ENCODE data around the gene USP35. TPM values are rescaled to one million over a fixed set of nuclear protein-coding genes. Genes with fewer than 3 reads are reported as not detected.

Gene USP35
- total RNA-seq, 1 donor: 21.4 TPM

DNA sequence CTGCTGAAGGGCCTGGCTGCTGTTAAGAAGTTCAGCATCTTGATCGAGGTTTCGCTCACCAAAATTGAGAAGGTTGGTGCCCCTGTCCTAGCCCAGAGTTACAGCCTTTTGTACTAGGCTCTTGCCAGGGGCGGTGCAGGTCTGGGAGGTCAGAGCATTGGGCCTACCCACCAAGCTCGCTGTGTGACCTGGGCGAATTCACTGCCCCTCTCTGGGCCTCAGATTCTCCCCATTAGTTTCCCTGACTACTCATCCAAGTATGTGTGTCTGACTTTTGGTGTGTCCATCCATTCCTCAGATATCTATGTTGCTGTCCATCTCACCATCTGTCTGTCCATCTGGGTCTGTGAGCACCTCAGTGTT, 10.9 kb downstream of the USP35 start:
- Histone ChIP-seq H3K4me1 (ENCODE audit: insufficient read depth, low read length) (no peaks in the 10 kb centered on the region), H3K9me3 (ENCODE audit: low read depth, low read length) (no peaks in the 10 kb centered on the region), H3K36me3 (ENCODE audit: insufficient read depth, low read length) (peaks cover 49% of the 10 kb centered on the region), H3K27ac (ENCODE audit: low read depth, low read length) (no peak overlapping the region), H4K20me1 (ENCODE audit: insufficient read depth, low read length) (peaks cover 37% of the 10 kb centered on the region), H3K79me2 (ENCODE audit: insufficient read depth, low read length) (peaks cover 63% of the 10 kb centered on the region), H2AFZ (ENCODE audit: low read length) (no peak overlapping the region), H3K4me3 (ENCODE audit: insufficient read depth, low read length) (no peak overlapping the region), H3K27me3 (ENCODE audit: insufficient read depth, low read length) (no peaks in the 10 kb centered on the region), H3K4me2 (ENCODE audit: insufficient read depth, low read length) (no peak overlapping the region)
- no peak for TF ChIP-seq CTCF (IDR thresholded peaks at IDR 0.05; ENCODE audit: extremely low read depth, low read depth, low read length)
- DNase-seq (ENCODE audit: insufficient read length, low spot score, missing footprints): peak; percentile 60

DNA sequence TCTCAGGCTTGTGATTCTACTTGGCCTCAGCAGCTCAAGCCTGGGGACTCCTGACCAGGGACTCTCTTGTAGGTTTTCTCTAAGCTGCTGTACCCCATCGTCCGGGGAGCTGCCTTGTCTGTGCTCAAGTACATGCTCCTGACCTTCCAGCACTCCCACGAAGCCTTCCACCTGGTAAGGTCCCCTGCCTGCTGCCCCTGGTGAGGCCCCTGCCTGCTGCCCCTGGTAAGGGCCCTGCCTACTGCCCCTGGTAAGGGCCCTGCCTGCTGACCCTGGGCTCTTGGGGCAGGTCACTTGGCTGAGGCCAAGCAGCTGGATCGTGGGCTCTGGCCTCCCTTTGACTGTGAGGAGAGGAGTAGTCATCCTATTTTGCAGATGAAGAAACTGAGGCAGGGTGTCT, 11.3 kb downstream of the USP35 start:
- H3K4me3 ChIP-seq (ENCODE audit: insufficient read depth, low read length): no peak overlapping the region
- DNase-seq (ENCODE audit: insufficient read length, low spot score, missing footprints): peak; percentile 4
- H3K4me1 ChIP-seq (ENCODE audit: insufficient read depth, low read length): no peaks in the 10 kb centered on the region
- H3K4me2 ChIP-seq (ENCODE audit: insufficient read depth, low read length): no peak overlapping the region
- H3K36me3 ChIP-seq (ENCODE audit: insufficient read depth, low read length): peaks cover 50% of the 10 kb centered on the region
- no peaks in the 10 kb centered on the region for H3K9me3 ChIP-seq (ENCODE audit: low read depth, low read length)
- TF ChIP-seq CTCF (IDR thresholded peaks at IDR 0.05; ENCODE audit: extremely low read depth, low read depth, low read length): no peak
- H4K20me1 ChIP-seq (ENCODE audit: insufficient read depth, low read length): peaks cover 34% of the 10 kb centered on the region
- H3K27ac ChIP-seq (ENCODE audit: low read depth, low read length): no peak overlapping the region
- H3K79me2 ChIP-seq (ENCODE audit: insufficient read depth, low read length): peaks cover 59% of the 10 kb centered on the region
- no peak overlapping the region for H2AFZ ChIP-seq (ENCODE audit: low read length)
- no peaks in the 10 kb centered on the region for H3K27me3 ChIP-seq (ENCODE audit: insufficient read depth, low read length)

DNA sequence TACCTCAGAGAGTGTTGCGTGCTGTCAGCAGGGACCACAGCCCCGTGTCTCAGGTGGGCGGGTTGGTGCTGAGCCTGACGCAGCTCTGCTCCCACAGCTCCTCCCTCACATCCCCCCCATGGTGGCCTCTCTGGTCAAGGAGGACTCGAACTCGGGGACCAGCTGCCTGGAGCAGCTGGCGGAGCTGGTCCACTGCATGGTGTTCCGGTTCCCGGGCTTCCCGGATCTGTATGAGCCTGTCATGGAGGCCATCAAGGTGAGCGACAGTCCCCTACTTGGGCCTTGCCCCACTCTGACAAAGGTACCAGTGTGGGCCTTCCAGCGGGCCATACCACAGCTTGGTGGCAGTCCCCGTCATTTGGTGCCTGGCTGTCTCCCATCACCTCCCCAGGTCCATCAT, 11.8 kb downstream of the USP35 start:
- H3K4me1 ChIP-seq (ENCODE audit: insufficient read depth, low read length): no peaks in the 10 kb centered on the region
- peaks cover 54% of the 10 kb centered on the region for H3K79me2 ChIP-seq (ENCODE audit: insufficient read depth, low read length)
- H3K27ac ChIP-seq (ENCODE audit: low read depth, low read length): no peak overlapping the region
- peaks cover 50% of the 10 kb centered on the region for H3K36me3 ChIP-seq (ENCODE audit: insufficient read depth, low read length)
- H4K20me1 ChIP-seq (ENCODE audit: insufficient read depth, low read length): peaks cover 30% of the 10 kb centered on the region
- no peak for TF ChIP-seq CTCF (IDR thresholded peaks at IDR 0.05; ENCODE audit: extremely low read depth, low read depth, low read length)
- no peak overlapping the region for H3K4me2 ChIP-seq (ENCODE audit: insufficient read depth, low read length)
- no peak overlapping the region for H3K4me3 ChIP-seq (ENCODE audit: insufficient read depth, low read length)
- no peaks in the 10 kb centered on the region for H3K27me3 ChIP-seq (ENCODE audit: insufficient read depth, low read length)
- peak; percentile 53 for DNase-seq (ENCODE audit: insufficient read length, low spot score, missing footprints)
- H3K9me3 ChIP-seq (ENCODE audit: low read depth, low read length): no peaks in the 10 kb centered on the region
- no peak overlapping the region for H2AFZ ChIP-seq (ENCODE audit: low read length)

DNA sequence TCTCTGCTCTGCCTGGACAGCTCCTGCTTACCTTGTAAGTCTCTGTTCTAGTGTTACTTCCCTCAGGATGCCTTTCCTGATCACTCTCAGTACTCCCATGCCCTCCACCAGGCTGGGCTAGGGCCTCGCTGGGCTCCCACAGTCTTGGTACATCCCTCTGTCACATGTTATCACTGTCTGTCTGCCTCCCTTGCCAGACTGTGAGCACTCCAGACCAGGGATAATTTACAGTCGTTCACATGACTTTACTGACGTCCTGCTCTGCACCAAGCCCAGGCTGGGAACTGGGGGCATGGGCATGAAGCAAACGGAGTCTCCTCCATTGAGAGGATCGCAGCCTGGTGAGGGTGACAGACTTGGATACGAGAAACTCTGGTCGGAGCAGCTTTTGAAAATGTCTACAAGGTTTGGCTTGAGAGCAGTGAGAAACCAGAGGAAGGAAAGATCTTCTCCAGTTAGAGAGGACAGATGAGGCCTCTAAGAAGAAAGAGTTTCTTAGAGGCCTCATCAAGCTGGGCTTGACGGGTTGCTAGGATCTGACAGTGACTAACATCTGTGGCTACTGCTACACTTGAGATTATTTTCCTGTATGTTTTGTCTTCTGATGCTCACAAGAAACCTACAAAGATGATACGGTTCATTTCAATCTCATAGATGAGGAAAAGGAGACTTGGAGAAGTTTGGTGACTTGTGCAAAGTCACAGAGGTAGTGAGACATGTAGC, 12.5 kb downstream of the USP35 start:
- no peaks in the 10 kb centered on the region for H3K9me3 ChIP-seq (ENCODE audit: low read depth, low read length)
- H4K20me1 ChIP-seq (ENCODE audit: insufficient read depth, low read length): peaks cover 26% of the 10 kb centered on the region
- H3K4me1 ChIP-seq (ENCODE audit: insufficient read depth, low read length): no peaks in the 10 kb centered on the region
- no peak overlapping the region for H3K4me3 ChIP-seq (ENCODE audit: insufficient read depth, low read length)
- no peak for TF ChIP-seq CTCF (IDR thresholded peaks at IDR 0.05; ENCODE audit: extremely low read depth, low read depth, low read length)
- peaks cover 47% of the 10 kb centered on the region for H3K79me2 ChIP-seq (ENCODE audit: insufficient read depth, low read length)
- H2AFZ ChIP-seq (ENCODE audit: low read length): no peak overlapping the region
- H3K4me2 ChIP-seq (ENCODE audit: insufficient read depth, low read length): no peak overlapping the region
- H3K36me3 ChIP-seq (ENCODE audit: insufficient read depth, low read length): peaks cover 55% of the 10 kb centered on the region
- DNase-seq (ENCODE audit: insufficient read length, low spot score, missing footprints): peak; percentile 21
- H3K27ac ChIP-seq (ENCODE audit: low read depth, low read length): no peak overlapping the region
- H3K27me3 ChIP-seq (ENCODE audit: insufficient read depth, low read length): no peaks in the 10 kb centered on the region
